Tibial nerve (tissue), 4 donors: Measurements from ENCODE around the gene CORO2A.

ENCODE experiments used
- CTCF ChIP-seq, 5 experiments: fragments of 200-600 bp in 3 of 5; fragments of 450-650 bp in 2 of 5; sonication (generic) in 3 of 5; IDR thresholded peaks; one replicate each; pipeline ENCODE4 v1.5.1; 2016 to 2019; ENCODE audit warnings: antibody characterized with exemption in 5 of 5, mild to moderate bottlenecking in 3 of 5, moderate library complexity in 2 of 5
- EP300 ChIP-seq, 2 donors: sonication (generic); formaldehyde crosslinking; IDR thresholded peaks; one replicate each; pipeline ENCODE4 v1.6.1; 2017; ENCODE audit warnings: antibody characterized with exemption in 2 of 2, mild to moderate bottlenecking in 1 of 2
- POLR2A ChIP-seq, 2 donors: fragments of 450-650 bp; IDR thresholded peaks; one replicate each; pipeline ENCODE4 v1.6.1; 2017; ENCODE audit warnings: antibody characterized with exemption in 2 of 2, mild to moderate bottlenecking in 2 of 2, moderate library complexity in 2 of 2

DNA sequence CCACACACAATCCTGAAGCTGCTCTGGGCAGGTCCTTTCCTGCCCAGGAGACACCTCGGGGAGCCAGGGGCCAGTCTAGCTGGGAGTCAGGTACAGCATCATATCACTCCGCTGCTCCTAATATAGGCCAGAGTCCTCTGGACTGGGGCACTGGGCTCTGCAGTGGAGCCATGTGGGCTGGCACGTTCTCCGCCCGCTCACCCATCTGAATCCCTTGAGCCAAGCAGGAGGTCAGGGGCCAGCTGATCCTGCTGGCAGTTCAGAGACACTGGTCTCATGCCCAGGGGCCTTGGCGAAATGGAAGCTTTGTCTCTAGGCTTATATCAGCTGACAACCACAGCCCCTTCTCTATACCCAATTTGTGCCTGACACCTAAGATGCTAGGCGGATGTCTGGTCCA, 9.3 kb upstream of the CORO2A start:
- TF ChIP-seq CTCF (IDR thresholded peaks at IDR 0.05) (no peak), POLR2A (IDR thresholded peaks at IDR 0.05) (no peak), EP300 (IDR thresholded peaks at IDR 0.05) (no peak)
